ENCODE results near the gene ZBTB40.

Gene ZBTB40

GRCh38 chr1:22489278-22489677 is 37.6 kb downstream of the ZBTB40 start:
- TF ChIP-seq POLR2AphosphoS5 (IDR thresholded peaks at IDR 0.05; ENCODE audit: low read depth, low read length) (no peak), TAF1 (IDR thresholded peaks at IDR 0.05; ENCODE audit: borderline replicate concordance, insufficient read depth, low read length) (no peak), SIN3A (IDR thresholded peaks at IDR 0.05; ENCODE audit: borderline replicate concordance, insufficient read depth, low read length) (no peak), FOXP2 (optimal IDR thresholded peaks at IDR 0.05; ENCODE audit: borderline replicate concordance, extremely low read depth, extremely low read length, insufficient read depth) (no peak)
- TF ChIP-seq, protein P1, sequence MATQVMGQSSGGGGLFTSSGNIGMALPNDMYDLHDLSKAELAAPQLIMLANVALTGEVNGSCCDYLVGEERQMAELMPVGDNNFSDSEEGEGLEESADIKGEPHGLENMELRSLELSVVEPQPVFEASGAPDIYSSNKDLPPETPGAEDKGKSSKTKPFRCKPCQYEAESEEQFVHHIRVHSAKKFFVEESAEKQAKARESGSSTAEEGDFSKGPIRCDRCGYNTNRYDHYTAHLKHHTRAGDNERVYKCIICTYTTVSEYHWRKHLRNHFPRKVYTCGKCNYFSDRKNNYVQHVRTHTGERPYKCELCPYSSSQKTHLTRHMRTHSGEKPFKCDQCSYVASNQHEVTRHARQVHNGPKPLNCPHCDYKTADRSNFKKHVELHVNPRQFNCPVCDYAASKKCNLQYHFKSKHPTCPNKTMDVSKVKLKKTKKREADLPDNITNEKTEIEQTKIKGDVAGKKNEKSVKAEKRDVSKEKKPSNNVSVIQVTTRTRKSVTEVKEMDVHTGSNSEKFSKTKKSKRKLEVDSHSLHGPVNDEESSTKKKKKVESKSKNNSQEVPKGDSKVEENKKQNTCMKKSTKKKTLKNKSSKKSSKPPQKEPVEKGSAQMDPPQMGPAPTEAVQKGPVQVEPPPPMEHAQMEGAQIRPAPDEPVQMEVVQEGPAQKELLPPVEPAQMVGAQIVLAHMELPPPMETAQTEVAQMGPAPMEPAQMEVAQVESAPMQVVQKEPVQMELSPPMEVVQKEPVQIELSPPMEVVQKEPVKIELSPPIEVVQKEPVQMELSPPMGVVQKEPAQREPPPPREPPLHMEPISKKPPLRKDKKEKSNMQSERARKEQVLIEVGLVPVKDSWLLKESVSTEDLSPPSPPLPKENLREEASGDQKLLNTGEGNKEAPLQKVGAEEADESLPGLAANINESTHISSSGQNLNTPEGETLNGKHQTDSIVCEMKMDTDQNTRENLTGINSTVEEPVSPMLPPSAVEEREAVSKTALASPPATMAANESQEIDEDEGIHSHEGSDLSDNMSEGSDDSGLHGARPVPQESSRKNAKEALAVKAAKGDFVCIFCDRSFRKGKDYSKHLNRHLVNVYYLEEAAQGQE (IDR thresholded peaks at IDR 0.05; ENCODE audit: insufficient read depth in 1 of 2, low read depth in 2 of 2, low read length in 2 of 2), result no peak

GRCh38 chr1:22489823-22490222 is 38.2 kb downstream of the ZBTB40 start:
- TF ChIP-seq, protein P1 (IDR thresholded peaks at IDR 0.05; ENCODE audit: insufficient read depth in 1 of 2, low read depth in 2 of 2, low read length in 2 of 2), result no peak
- TF ChIP-seq POLR2AphosphoS5 (IDR thresholded peaks at IDR 0.05; ENCODE audit: low read depth, low read length), result no peak
- no peak for TF ChIP-seq SIN3A (IDR thresholded peaks at IDR 0.05; ENCODE audit: borderline replicate concordance, insufficient read depth, low read length)
- no peak for TF ChIP-seq TAF1 (IDR thresholded peaks at IDR 0.05; ENCODE audit: borderline replicate concordance, insufficient read depth, low read length)
- TF ChIP-seq FOXP2 (optimal IDR thresholded peaks at IDR 0.05; ENCODE audit: borderline replicate concordance, extremely low read depth, extremely low read length, insufficient read depth), result no peak

GRCh38 chr1:22490309-22490708 is 38.7 kb downstream of the ZBTB40 start:
- no peak for TF ChIP-seq SIN3A (IDR thresholded peaks at IDR 0.05; ENCODE audit: borderline replicate concordance, insufficient read depth, low read length)

- TF ChIP-seq POLR2AphosphoS5 (IDR thresholded peaks at IDR 0.05; ENCODE audit: low read depth, low read length), result no peak
- no peak for TF ChIP-seq FOXP2 (optimal IDR thresholded peaks at IDR 0.05; ENCODE audit: borderline replicate concordance, extremely low read depth, extremely low read length, insufficient read depth)
Observed at GRCh38 chr1:22491995-22492715, 40.5 kb downstream of the ZBTB40 start.

DNA sequence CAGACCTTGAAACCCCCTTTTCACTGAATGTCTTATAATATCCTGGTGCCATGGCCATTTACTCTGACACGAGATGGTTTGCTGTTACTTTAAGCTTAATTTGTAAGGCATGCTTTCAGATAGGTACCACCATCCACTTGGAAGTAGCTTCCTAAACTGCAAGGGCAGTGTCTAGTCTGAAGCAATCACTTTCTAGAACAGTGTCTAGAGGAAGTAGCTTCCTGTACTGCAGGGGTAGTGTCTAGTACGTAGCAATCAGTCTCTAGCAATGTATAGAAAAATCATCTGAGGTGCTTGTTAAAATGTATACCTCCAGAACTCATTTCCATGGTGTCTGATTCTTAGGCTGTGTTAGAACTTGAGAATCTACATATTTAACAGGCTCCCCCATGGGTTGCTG is 42.5 kb downstream of the ZBTB40 start:
- no peak for TF ChIP-seq SIN3A (IDR thresholded peaks at IDR 0.05; ENCODE audit: borderline replicate concordance, insufficient read depth, low read length)

GRCh38 chr1:22494943-22495579 is 43.4 kb downstream of the ZBTB40 start:
- TF ChIP-seq FOXP2 (optimal IDR thresholded peaks at IDR 0.05; ENCODE audit: borderline replicate concordance, extremely low read depth, extremely low read length, insufficient read depth), result no peak
- no peak for TF ChIP-seq POLR2AphosphoS5 (IDR thresholded peaks at IDR 0.05; ENCODE audit: low read depth, low read length)
- TF ChIP-seq, protein P1 (IDR thresholded peaks at IDR 0.05; ENCODE audit: insufficient read depth in 1 of 2, low read depth in 2 of 2, low read length in 2 of 2), result no peak
- no peak for TF ChIP-seq TAF1 (IDR thresholded peaks at IDR 0.05; ENCODE audit: borderline replicate concordance, insufficient read depth, low read length)
- TF ChIP-seq SIN3A (IDR thresholded peaks at IDR 0.05; ENCODE audit: borderline replicate concordance, insufficient read depth, low read length), result no peak

All from PFSK-1 (cell line).